Right lobe of liver (tissue), 4 donors: Measurements from ENCODE around the gene DIP2C.

Source experiments
- POLR2A ChIP-seq: fragments of 450-650 bp; IDR thresholded peaks from one replicate; pipeline ENCODE4 v1.6.1; 2017; ENCODE audit warnings: antibody characterized with exemption, mild to moderate bottlenecking
- TF ChIP-seq, protein P1 (sequence below), 4 donors: fragments of 200-600 bp in 3 of 4; fragments of 450-650 bp in 1 of 4; IDR thresholded peaks; one replicate each; pipeline versions ENCODE4 v1.5.1 to v1.8.0; 2016 to 2022; ENCODE audit warnings: antibody characterized with exemption in 4 of 4, mild to moderate bottlenecking in 2 of 4
- donor health status: DM: no; HTN: no; CAD: no.
- donor health status: DM: no; HTN: no; CAD: no.
- donor health status: DM: no; HTN: yes; CAD: no.

GRCh38 chr10:555281-555680 lies 134.2 kb downstream of the DIP2C start:
- TF ChIP-seq POLR2A: no peak
- TF ChIP-seq, protein P1, sequence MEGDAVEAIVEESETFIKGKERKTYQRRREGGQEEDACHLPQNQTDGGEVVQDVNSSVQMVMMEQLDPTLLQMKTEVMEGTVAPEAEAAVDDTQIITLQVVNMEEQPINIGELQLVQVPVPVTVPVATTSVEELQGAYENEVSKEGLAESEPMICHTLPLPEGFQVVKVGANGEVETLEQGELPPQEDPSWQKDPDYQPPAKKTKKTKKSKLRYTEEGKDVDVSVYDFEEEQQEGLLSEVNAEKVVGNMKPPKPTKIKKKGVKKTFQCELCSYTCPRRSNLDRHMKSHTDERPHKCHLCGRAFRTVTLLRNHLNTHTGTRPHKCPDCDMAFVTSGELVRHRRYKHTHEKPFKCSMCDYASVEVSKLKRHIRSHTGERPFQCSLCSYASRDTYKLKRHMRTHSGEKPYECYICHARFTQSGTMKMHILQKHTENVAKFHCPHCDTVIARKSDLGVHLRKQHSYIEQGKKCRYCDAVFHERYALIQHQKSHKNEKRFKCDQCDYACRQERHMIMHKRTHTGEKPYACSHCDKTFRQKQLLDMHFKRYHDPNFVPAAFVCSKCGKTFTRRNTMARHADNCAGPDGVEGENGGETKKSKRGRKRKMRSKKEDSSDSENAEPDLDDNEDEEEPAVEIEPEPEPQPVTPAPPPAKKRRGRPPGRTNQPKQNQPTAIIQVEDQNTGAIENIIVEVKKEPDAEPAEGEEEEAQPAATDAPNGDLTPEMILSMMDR (IDR thresholded peaks at IDR 0.05): no peak
